Endothelial cell of hepatic sinusoid (primary cell): ENCODE results near the gene PDCD5.
"Not testable (repeated sequence)": the region's sequence is repeated elsewhere in the genome, so short reads cannot be mapped to it uniquely, and the experiment has no call there.

ENCODE experiments used
- in situ Hi-C: cut with HindIII; loops from 2 replicates; pipeline ENCODE4 v1.10.0; 2017; ENCODE audit warnings: low sequenced_read_pairs

The PDCD5 gene

DNA sequence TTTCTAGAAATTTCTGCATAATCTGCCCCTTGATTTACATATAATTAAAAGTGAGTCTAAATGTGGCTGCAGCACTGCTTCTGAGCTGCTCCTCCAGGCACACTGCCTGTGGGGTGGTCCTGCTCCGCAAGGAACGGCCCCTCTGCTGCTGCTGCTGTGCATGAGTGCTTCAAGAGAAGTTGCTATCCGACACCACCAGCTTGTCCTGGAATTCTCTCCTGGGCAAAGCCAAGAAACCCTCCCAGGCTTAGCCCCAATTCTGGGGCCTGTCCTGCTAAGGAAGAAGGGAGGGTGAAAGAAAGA lies 7.5 kb upstream of the PDCD5 start:
- in situ Hi-C loops, result no loop called here

DNA sequence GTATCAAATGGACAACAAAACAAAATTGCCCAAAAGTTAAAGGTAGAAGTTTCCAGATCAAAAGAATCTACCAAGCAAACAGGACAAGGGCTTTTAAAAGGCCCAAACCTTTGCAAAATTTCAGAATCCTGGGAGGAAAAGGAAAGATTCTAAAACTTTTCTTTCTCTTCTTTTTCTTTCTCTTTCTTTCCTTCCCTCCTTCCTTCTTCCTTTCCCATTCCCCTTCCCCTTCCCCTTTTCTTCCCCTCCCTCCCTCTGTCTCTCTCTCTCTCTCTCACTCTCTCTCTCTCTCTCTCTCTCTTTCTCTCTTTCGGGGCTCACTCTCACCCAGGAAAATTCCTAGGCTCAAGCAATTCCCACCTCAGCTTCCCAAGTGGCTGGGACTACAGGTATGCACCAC lies 4.2 kb upstream of the PDCD5 start:
- in situ Hi-C loops, result no loop called here

DNA sequence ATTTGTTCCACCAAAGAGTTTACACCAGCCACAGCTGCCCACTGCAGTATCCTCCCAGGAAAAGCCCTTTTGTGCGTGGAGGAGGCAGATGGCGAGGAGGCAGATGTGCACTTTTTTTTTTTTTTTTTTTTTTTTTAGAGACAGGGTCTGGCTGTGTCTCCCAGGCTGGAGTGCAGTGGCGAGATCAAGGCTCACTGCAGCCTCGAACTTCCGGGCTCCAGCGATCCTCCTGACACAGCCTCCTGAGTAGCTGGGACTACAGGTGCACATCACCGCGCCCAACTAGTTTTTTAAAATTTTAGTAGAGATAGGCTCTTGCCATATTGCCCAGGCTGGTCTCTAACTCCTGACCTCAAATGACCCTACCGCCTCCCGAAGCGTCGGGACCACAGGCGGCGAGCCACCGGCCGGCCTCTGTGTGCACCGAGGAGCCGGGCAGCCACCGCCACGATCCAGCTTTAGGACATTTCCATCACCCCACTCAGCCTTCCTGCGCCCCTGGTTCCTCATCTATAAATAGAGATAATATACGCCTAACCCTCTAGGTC lies 563 bp upstream of the PDCD5 start:
- in situ Hi-C loops, result no loop called here

DNA sequence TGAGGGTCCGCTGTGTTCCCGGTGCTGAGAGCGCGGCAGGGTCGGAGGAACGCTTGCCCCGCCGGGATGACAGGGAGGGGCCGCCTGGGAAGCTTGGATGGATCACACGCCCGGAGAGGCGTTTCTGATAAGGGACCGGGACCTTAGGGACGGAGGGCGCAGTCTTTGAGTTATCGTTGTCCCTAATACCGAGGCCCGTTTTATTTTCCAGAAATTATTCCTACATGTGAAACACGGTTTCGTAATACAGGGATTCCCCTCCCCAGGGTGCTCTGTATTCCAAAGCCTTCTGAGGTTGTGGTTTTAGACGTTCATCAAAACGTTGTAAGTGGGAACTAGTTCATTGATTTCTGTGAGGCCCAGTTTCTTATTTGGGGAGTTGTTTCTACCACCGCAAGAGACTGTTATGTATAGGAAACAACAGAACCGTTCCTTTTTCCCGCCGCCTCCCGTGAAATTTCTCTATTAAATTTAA lies 752 bp downstream of the PDCD5 start:
- in situ Hi-C loops, result no loop called here

DNA sequence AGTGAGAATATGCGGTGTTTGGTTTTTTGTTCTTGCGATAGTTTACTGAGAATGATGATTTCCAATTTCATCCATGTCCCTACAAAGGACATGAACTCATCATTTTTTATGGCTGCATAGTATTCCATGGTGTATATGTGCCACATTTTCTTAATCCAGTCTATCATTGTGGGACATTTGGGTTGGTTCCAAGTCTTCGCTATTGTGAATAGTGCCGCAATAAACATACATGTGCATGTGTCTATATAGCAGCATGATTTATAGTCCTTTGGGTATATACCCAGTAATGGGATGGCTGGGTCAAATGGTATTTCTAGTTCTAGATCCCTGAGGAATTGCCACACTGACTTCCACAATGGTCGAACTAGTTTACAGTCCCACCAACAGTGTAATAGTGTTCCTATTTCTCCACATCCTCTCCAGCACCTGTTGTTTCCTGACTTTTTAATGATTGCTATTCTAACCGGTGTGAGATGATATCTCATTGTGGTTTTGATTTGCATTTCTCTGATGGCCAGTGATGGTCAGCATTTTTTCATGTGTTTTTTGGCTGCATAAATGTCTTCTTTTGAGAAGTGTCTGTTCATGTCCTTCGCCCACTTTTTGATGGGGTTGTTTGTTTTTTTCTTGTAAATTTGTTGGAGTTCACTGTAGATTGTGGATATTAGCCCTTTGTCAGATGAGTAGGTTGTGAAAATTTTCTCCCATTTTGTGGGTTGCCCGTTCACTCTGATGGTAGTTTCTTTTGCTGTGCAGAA lies 6.9 kb downstream of the PDCD5 start:
- in situ Hi-C loops, result not testable (repeated sequence)

DNA sequence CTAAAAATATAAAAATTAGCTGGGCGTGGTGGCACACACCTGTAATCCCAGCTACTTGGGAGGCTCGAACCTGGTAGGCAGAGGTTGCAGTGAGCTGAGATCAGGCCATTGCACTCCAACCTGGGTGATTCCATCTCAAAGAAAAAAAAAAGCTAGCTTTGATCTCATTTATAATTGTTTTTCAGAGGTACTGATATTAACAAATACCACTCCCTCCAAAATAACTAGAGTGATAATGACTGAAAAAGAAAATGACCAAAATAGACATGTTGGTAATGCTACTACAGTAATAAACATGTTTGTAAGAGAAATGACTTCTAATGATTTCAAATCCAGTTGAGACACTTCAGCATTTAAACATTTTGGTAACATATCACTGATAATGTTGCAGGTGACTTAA lies 13.0 kb downstream of the PDCD5 start:
- in situ Hi-C loops, result no loop called here

DNA sequence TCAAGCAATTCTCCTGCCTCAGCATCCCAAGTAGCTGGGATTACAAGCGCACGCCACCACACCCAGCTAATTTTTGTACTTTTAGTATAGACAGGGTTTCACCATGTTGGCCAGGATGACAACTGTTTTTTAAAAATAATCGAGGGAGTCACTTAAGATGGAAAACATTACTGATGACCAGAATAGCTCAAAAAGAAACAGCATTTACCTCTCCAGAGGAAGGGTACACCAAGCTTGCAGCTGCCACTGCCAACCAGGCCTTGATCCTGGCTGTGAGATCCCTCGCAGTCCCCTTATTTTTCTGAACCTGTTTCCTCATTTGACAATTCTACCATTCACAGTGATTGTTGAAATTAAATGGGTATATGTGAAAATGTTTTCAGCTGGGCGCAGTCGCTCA lies 14.5 kb downstream of the PDCD5 start:
- in situ Hi-C loops, result loop anchor here (5.0 kb wide), 1 partner anchor 47 kb away; no protein-coding TSS in a partner anchor

DNA sequence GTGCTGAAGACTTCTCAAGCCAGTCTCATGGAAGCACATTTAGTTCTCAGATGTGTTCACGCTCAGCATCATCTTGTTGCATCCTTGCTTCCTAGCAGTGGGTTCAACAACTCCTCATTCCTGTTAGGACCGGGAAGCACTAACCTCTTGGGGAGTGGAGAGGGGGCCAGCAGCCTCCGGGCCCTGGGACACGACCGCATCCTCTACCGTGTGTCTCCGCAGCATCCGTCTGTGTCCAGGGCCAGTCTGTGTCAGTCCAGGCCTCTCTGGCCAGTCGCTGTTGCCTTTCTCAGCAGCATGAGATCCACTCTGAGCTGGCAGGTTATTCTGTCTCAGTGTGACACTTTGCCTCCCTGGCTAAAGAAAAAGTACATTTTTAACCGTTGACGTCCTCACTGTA lies 17.0 kb downstream of the PDCD5 start:
- in situ Hi-C loops, result loop anchor here (5.0 kb wide), 1 partner anchor 44 kb away; no protein-coding TSS in a partner anchor

DNA sequence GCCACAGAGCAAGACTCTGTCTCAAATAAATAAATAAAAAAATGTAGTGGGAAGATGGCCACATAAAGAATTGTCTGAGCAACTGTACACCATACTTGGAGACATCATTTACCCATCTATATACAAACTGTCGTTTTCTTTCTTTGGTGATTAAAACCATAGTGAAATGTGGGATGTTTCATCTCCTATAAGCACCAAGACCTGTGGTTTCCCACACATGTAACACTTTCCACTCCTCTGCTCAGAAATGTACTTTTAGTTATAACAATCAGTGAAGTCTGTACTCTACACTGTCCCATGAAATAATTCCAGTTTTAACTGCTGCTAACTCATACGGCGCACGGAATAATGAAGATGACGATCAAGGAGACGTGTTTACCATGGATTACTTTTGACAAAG lies 18.3 kb downstream of the PDCD5 start:
- in situ Hi-C loops, result loop anchor here (5.0 kb wide), 1 partner anchor 43 kb away; no protein-coding TSS in a partner anchor

DNA sequence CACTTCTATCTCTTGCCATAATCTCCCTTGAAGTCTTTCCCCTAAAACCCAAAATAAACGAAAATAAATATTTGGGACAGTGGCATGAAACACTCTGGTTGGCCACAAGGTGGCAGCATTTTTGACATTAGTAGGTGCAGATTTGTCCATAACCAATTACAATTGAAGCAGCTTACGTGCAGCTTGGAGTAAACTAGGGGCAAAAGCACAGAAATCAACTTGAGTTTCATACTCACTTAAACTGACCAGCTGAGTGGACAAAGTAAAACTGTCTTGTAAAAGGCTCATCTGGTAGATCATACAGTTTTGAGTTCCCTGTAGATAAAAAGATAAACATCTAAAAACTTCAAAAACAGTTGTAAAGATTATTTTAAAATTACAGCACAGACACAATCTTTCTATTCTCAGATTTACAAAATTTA lies 18.8 kb downstream of the PDCD5 start:
- in situ Hi-C loops, result loop anchor here (5.0 kb wide), 1 partner anchor 43 kb away; no protein-coding TSS in a partner anchor

DNA sequence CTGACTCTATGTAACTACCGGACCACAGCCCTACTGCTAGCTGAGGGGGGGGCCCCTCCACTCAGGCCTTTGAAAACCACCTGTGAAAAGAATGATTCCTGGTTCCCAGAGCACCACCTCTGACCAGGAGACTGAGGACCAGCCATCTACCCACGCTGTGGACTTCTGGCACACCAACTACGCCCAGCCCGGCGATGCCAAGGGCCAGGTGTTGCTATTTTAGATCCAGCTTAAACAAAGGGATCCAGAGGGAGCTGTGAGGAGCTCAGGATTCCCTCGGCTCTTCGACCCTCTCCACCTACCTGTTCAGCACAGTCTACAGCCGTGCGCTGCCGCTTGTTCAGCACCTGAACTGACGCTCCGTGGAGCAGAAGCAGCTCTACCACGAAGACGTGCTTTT lies 23.0 kb downstream of the PDCD5 start:
- in situ Hi-C loops, result no loop called here

DNA sequence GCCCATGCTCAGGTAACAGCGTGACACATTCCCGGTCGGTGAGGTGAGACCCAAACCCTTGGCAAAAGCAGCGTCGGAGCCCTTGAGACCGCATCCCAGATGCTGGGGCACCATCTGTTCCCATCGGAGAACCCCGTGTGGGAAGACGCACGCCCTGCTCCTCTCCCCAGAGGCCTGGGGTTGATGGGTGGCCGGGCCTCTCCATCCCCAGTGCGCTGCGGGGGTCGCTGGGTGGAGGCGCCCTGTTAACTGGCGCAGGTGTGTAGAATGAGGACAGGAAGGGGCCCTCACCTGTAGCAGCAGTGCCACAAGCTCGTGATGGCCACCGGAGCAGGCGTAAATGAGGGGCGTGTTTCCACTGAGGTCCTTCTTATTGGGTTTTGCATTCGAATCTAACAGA lies 24.6 kb downstream of the PDCD5 start:
- in situ Hi-C loops, result no loop called here

DNA sequence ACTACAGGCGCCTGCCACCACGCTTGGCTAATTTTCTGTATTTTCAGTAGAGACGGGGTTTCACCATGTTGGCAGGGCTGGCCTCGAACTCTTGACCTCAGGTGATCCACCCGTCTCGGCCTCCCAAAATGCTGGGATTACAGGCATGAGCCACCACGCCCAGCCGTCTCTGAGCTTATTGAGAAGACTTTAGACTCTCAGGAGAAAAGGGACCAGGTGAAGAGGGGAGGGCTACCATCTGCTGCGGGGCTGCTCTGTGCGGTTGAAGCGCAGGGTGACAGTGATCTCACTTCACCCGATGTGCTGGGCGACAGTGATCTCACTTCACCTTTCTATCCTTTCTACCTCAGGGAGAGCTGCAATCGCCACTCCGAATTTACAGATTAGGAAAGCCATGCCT lies 25.3 kb downstream of the PDCD5 start:
- in situ Hi-C loops, result no loop called here

DNA sequence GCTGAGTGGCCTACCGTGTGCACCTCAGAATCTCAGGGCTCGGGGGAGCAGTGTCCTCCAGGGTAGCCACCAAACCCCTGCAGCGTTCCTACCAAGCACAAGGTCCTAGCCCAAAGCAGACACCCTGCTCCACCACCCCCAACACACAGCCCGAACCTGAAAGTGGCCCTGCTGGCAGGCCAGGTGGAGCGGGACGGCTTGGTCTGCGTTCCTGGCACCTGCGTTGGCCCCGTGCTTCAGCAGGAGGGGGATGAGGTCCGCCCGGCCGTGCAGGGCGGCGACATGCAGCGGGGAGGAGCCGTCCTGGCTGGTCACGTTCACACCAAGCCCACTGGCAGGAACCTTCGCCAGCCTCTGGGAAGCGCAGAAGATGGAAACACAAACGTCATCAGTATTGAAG lies 26.5 kb downstream of the PDCD5 start:
- in situ Hi-C loops, result no loop called here

DNA sequence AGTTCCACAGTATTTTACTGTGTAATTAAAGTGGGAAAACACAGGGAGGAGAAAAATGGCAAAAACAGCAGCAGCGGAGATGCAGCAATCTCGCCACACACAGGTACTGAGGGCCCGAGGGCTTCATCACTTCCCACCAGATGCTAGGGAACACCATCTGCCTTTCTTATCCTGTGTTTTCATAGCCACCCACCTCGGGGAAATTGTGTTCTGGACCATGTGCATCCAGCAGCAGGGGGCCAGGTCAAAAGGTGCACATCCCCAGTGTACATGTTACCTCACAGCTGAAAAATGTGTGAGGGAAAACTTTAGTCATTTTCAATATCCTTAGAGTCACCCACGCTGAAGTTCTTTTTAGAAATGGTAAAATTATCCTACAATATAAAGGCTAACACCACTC lies 30.2 kb downstream of the PDCD5 start:
- in situ Hi-C loops, result no loop called here

DNA sequence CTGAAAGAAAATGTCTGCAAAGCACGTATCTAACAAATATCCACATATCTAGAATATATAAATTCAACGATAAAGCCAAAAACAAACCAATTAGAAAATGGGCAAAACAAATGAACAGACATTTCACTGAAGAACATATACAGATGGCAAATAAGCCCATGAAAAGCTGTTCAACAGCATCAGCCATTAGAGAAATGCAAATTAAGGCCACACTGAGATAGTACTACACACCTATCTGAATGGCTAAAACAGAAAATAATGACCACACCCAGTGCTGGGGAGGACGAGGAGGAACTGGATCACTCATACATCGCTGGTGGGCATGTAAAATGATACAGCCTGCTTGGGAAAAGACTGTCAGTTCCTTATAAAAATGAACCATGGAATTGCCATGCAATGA lies 32.0 kb downstream of the PDCD5 start:
- in situ Hi-C loops, result no loop called here

DNA sequence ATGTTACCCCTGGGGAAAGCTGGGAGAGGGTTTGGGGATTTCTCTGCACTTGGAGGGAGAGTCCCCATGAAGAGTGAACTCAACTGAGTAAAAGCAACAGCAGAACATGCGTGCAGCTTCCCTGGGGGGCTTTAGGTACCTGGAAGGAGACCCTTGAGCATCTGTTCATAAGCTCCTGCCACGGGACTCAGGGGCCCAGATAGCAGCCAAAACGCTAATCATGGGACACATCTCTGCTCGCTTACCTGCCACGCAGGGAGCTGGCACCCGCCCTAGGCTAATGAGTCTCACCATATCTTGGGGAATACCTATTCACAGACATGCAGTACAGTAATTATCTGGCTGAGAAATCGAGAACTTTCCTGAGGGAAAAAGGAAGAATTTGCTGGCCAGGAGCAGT lies 33.9 kb downstream of the PDCD5 start:
- in situ Hi-C loops, result no loop called here

DNA sequence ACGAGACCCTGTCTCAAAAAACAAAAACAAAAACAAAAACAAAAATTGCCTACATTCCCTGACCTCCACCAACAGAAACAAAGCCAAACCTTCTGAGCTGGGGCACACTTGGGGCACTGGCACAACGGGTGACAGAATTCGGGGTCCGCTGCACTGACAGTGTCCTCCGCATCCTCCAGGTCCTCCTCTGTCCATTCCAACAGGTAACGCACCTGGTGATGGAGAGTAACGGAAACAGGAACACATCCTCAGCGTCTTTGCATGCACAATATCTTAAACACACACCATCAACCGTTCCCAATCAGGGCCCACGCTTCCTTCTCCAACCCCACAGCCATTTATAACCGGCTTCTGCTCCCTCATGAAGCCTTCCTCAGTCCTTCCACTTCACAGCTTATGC lies 34.6 kb downstream of the PDCD5 start:
- in situ Hi-C loops, result no loop called here

DNA sequence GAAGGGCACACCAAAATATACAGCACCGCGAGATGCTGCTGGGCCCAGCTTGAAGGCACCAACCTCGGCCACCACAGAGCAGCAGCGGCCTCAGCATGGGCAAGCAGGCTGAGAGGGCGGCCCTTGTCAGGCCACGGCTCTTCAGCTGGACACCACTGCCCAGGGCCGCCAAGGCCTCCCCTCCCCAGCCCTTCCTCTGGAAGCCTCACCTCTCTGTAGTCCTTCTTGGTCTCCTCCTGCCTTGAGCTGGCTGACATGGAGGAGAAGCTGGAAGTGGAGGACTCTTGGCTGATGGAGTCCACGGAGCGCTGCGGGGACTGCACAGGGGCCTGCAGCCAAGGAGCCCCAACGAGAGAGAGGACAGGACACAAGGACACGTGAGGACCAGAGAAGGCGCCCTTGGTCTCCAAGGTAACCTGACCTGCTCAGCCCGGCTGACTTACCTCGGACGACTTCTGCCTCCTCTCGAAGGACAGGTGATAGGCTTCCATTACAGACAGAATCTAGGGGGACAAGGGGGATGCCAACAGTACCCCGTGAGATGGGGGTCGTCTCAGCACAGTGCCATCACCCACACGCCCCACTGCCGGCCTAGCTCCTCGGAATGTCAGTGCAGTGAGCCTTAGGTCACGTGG lies 38.2 kb downstream of the PDCD5 start:
- in situ Hi-C loops, result no loop called here

DNA sequence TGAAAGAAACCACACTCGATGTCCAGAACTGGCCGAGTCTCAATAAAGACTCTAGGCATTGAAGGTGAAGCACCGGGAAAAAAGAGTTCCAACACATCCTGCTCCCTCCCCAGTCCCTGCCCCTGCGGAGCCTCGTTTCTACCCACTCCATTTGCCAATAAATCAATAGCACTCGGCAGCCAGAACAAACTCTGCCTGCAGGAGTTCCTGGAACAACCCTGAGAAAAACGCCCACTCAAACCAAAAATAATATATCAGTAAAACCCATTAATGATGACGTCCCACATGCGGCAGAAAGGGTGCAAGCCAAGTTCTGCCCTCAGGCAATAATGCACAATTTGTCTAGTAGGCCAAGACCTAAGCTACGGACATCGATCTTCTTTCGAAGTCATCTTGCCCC lies 41.0 kb downstream of the PDCD5 start:
- in situ Hi-C loops, result no loop called here

DNA sequence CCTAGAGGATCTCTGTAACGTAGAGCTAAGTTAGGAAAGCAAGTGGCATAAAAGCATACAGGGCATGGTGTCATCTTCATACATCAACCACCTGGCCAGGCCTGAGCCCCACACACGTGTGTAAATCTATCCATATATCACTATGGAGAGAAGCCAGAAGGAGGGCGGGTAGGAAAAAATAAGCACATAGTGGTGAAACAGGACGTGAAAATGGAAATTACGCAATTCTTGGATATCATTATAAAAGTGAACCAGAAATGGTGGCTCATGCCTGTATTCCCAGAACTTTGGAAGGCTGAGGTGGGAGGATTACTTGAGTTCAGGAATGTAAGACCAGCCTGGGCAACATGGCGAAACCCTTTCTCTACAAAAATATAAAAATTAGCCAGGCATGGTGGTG lies 43.4 kb downstream of the PDCD5 start:
- in situ Hi-C loops, result no loop called here

DNA sequence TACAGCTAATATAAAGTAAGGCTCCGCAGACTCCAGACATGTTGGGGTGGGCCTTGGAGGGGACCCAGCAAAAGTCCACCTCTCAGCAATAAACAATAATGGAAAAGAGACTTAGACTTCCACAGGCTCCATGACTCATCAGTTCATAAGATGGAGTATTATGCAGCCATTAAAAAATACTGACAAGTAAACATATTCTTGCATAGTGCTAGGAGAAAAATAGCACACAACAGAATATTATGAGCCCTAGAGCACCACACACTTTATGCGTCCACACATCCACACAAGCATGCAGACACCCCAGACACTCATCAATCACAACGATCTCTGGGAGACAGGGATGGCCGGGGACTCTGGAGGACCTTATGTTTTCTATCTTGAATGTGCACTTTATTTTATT lies 46.0 kb downstream of the PDCD5 start:
- in situ Hi-C loops, result no loop called here
